Measurements from ENCODE around the gene LYSMD2.

The LYSMD2 gene

GRCh38 chr15:51677021-51677420 lies 60.4 kb downstream of the LYSMD2 start:
- 100% methylated on average over 1 of the region's 1 CpG for WGBS, 2 experiments
- Histone ChIP-seq H3K4me3 (ENCODE audit: insufficient read depth, low read depth, low read length) (no peak overlapping the region), H3K27ac (ENCODE audit: insufficient read depth, low read depth, low read length, poor library complexity, severe bottlenecking) (no peak overlapping the region), H3K36me3 (ENCODE audit: control insufficient read depth, insufficient read depth, low read length) (no peaks in the 10 kb centered on the region), H3K9me3 (ENCODE audit: control insufficient read depth, low read length) (no peaks in the 10 kb centered on the region), H3K27me3 (ENCODE audit: control insufficient read depth, insufficient read depth, low read length, poor library complexity, severe bottlenecking) (peaks cover 10% of the 10 kb centered on the region), H3K4me1 (ENCODE audit: control insufficient read depth, insufficient read depth, low read length) (peaks cover 16% of the 10 kb centered on the region)

GRCh38 chr15:51675234-51675633 lies 62.2 kb downstream of the LYSMD2 start:
- H3K4me3 ChIP-seq (ENCODE audit: insufficient read depth, low read depth, low read length): no peak overlapping the region
- WGBS, 2 experiments: 44 to 60% methylated on average over 1 of the region's 1 CpG
- H3K27ac ChIP-seq (ENCODE audit: insufficient read depth, low read depth, low read length, poor library complexity, severe bottlenecking): no peak overlapping the region
- peaks cover 4% of the 10 kb centered on the region for H3K27me3 ChIP-seq (ENCODE audit: control insufficient read depth, insufficient read depth, low read length, poor library complexity, severe bottlenecking)
- H3K9me3 ChIP-seq (ENCODE audit: control insufficient read depth, low read length): no peaks in the 10 kb centered on the region
- H3K36me3 ChIP-seq (ENCODE audit: control insufficient read depth, insufficient read depth, low read length): no peaks in the 10 kb centered on the region
- H3K4me1 ChIP-seq (ENCODE audit: control insufficient read depth, insufficient read depth, low read length): peaks cover 13% of the 10 kb centered on the region
